Panc1 (cell line): ENCODE data around the gene HAGHL.

Experiments
- POLR2AphosphoS5 ChIP-seq: IDR thresholded peaks from 2 replicates; pipeline ENCODE4 v1.6.1; 2012; ENCODE audit warnings: mild to moderate bottlenecking, low read depth, low read length, moderate library complexity
- TF ChIP-seq, protein P1 (sequence below), 2 experiments: IDR thresholded peaks; 2 replicates each; pipeline ENCODE4 v1.6.1; 2011 to 2012; ENCODE audit warnings: low read depth in 2 of 2, control low read depth in 1 of 2, low read length in 1 of 2, mild to moderate bottlenecking in 1 of 2, moderate library complexity in 1 of 2; ENCODE audit not compliant: insufficient read depth in 1 of 2

DNA sequence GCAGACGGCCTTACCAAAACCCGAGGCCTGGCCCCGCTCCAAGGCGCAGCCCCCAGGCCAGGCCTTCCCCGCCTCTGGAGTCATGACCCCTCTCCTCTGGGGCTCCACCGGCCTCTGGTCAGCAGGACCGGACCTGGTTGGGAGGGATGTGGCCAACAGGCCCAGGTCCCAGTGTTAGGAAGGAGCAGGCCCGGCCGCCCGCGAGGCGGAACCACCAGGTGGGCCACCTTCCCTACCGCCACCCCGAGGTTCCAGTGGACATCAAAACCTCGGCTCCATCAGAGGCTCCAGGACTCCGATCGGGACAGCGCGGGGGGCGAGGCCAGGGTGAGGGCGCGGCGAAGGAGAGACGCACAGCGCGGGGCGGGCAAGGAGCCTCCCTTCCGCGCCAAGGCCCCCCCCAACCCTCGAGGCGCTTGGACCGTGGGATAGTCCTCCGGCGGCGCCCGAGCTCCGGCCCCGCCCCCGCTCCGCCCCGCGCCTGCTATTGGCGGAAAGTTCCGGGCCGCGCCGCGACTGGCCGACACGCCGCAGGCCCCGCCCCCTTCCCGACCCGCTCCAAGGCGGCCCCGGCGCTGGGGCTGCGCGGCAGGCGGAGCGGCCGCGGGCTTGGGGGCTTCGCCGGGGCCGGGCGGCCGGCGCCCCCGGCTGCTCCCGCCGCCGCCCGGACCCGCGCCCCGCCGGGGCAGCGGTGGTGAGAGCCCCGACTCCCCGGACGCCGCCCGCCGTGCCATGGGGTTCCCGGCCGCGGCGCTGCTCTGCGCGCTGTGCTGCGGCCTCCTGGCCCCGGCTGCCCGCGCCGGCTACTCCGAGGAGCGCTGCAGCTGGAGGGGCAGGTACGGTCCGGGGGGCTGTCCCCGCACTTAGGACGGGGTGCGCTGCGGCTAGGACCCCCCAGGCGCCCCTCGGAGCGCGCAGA is 12.1 kb upstream of the HAGHL start, which contains the start of gene METRN:
- TF ChIP-seq POLR2AphosphoS5, result peak; percentile 34; the same call in 1 of the 2 replicates
- TF ChIP-seq, protein P1, sequence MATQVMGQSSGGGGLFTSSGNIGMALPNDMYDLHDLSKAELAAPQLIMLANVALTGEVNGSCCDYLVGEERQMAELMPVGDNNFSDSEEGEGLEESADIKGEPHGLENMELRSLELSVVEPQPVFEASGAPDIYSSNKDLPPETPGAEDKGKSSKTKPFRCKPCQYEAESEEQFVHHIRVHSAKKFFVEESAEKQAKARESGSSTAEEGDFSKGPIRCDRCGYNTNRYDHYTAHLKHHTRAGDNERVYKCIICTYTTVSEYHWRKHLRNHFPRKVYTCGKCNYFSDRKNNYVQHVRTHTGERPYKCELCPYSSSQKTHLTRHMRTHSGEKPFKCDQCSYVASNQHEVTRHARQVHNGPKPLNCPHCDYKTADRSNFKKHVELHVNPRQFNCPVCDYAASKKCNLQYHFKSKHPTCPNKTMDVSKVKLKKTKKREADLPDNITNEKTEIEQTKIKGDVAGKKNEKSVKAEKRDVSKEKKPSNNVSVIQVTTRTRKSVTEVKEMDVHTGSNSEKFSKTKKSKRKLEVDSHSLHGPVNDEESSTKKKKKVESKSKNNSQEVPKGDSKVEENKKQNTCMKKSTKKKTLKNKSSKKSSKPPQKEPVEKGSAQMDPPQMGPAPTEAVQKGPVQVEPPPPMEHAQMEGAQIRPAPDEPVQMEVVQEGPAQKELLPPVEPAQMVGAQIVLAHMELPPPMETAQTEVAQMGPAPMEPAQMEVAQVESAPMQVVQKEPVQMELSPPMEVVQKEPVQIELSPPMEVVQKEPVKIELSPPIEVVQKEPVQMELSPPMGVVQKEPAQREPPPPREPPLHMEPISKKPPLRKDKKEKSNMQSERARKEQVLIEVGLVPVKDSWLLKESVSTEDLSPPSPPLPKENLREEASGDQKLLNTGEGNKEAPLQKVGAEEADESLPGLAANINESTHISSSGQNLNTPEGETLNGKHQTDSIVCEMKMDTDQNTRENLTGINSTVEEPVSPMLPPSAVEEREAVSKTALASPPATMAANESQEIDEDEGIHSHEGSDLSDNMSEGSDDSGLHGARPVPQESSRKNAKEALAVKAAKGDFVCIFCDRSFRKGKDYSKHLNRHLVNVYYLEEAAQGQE (IDR thresholded peaks at IDR 0.05; ENCODE audit: insufficient read depth in 1 of 2, low read depth in 2 of 2, low read length in 1 of 2), result 0 out of 4 replicates have a peak, but pooled peaks of 1 of the 2 experiments have one; percentile 10
